HepG2 (cell line): Measurements from ENCODE around the gene C1R. TPM values are rescaled to one million over a fixed set of nuclear protein-coding genes. Genes with fewer than 3 reads are reported as not detected.

Experiments
- ASH2L ChIP-seq: fragments of 300-600, 200-600 bp; sonication (generic); IDR thresholded peaks from 2 replicates; pipeline ENCODE4 v1.7.0; 2017; ENCODE audit warnings: low read depth, mild to moderate bottlenecking, moderate library complexity, mixed read lengths, low read length; ENCODE audit not compliant: insufficient read length
- CBFB ChIP-seq: sonication (generic); formaldehyde crosslinking; IDR thresholded peaks from 2 replicates; pipeline ENCODE4 v1.4.0; 2020; ENCODE audit warnings: missing genetic modification reagents
- HNRNPK ChIP-seq: fragments of 200-400 bp; formaldehyde crosslinking; IDR thresholded peaks from 2 replicates; pipeline ENCODE4 v1.6.1; 2018; ENCODE audit warnings: low read length, low read depth, moderate library complexity, mild to moderate bottlenecking; ENCODE audit not compliant: poor library complexity, severe bottlenecking
- ISL2 ChIP-seq: sonication (generic); formaldehyde crosslinking; IDR thresholded peaks from 2 replicates; pipeline ENCODE4 v1.5.0; 2020; ENCODE audit warnings: missing genetic modification reagents
- KDM2A ChIP-seq: sonication (generic); formaldehyde crosslinking; IDR thresholded peaks from 2 replicates; pipeline ENCODE4 v1.4.0; 2020; ENCODE audit warnings: low read depth, missing genetic modification reagents, borderline replicate concordance
- PRPF4 ChIP-seq: fragments of 200-400 bp; formaldehyde crosslinking; IDR thresholded peaks from 2 replicates; pipeline ENCODE4 v1.6.1; 2016; ENCODE audit warnings: low read length, low read depth; ENCODE audit not compliant: poor library complexity, severe bottlenecking
- SP140L ChIP-seq: sonication (generic); formaldehyde crosslinking; IDR thresholded peaks from 2 replicates; pipeline ENCODE4 v1.4.0; 2020; ENCODE audit warnings: missing genetic modification reagents, borderline replicate concordance
- TEF ChIP-seq: sonication (generic); formaldehyde crosslinking; IDR thresholded peaks from 2 replicates; pipeline ENCODE4 v1.5.0; 2020; ENCODE audit warnings: missing genetic modification reagents
- ZBED4 ChIP-seq: sonication (generic); formaldehyde crosslinking; IDR thresholded peaks from 2 replicates; pipeline ENCODE4 v1.4.0; 2020; ENCODE audit warnings: missing genetic modification reagents, borderline replicate concordance
- ZNF382 ChIP-seq: sonication (generic); formaldehyde crosslinking; IDR thresholded peaks from 2 replicates; pipeline ENCODE4 v1.5.0; 2020; ENCODE audit warnings: missing genetic modification reagents, mild to moderate bottlenecking, borderline replicate concordance
- ZNF430 ChIP-seq: sonication (generic); formaldehyde crosslinking; IDR thresholded peaks from 2 replicates; pipeline ENCODE4 v1.9.0; 2021; ENCODE audit warnings: mild to moderate bottlenecking, missing genetic modification reagents
- ZNF431 ChIP-seq: sonication (generic); formaldehyde crosslinking; IDR thresholded peaks from 2 replicates; pipeline ENCODE4 v1.9.0; 2022; ENCODE audit warnings: missing genetic modification reagents, low read depth, mild to moderate bottlenecking, borderline replicate concordance
- ZNF441 ChIP-seq: sonication (generic); formaldehyde crosslinking; IDR thresholded peaks from 2 replicates; pipeline ENCODE4 v1.7.0; 2021; ENCODE audit warnings: missing genetic modification reagents, borderline replicate concordance
- ZNF569 ChIP-seq: sonication (generic); formaldehyde crosslinking; IDR thresholded peaks from 2 replicates; pipeline ENCODE4 v1.5.0; 2020; ENCODE audit warnings: mild to moderate bottlenecking, missing genetic modification reagents, moderate library complexity, borderline replicate concordance
- ZNF646 ChIP-seq: sonication (generic); formaldehyde crosslinking; IDR thresholded peaks from 2 replicates; pipeline ENCODE4 v1.9.0; 2021; ENCODE audit warnings: mild to moderate bottlenecking, missing genetic modification reagents
- ZNF746 ChIP-seq: sonication (generic); formaldehyde crosslinking; IDR thresholded peaks from 2 replicates; pipeline ENCODE4 v1.8.0; 2022; ENCODE audit warnings: mild to moderate bottlenecking, missing genetic modification reagents
- polyA plus RNA-seq, 8 experiments: library from polyadenylated mRNA; depleted of rRNA in 3 of 8; stranded (reverse) in 7 of 8; unstranded in 1 of 8; fragments of >200 nt; fragmentation: Illumina TruSeq in 4 of 8; extraction: Trizol in 4 of 8; gene quantifications; 2 replicates each; pipeline versions ENCODE4 v1.2.1 to v1.2.3, GENCODE V29; 2011 to 2016; ENCODE audit warnings: low read depth in 4 of 8, missing spikeins in 1 of 8, mixed read lengths in 1 of 8; ENCODE audit not compliant: insufficient read depth in 1 of 8
- total RNA-seq, 5 experiments: library from RNA; depleted of rRNA; stranded (reverse); fragments of >200 nt; fragmentation: Illumina TruSeq; extraction: Trizol; gene quantifications; 2 replicates each; pipeline ENCODE4 v1.2.3, GENCODE V29; 2016; ENCODE audit warnings: low read depth in 1 of 5

Gene C1R
- total and polyA plus RNA-seq, 2 of the 13 experiments (the other 11 are each of a cell fraction or from before 2014, with no cell fraction given), result 3.5 to 6.5 TPM

- TF ChIP-seq ZBED4 (CRISPR knock-in tag) (no peak), ZNF430 (CRISPR knock-in tag) (0 out of 2 replicates have a peak, but pooled peaks have one; percentile 50), ZNF382 (CRISPR knock-in tag) (no peak), HNRNPK (no peak), ISL2 (CRISPR knock-in tag) (0 out of 2 replicates have a peak, but pooled peaks have one; percentile 61), KDM2A (CRISPR knock-in tag) (0 out of 2 replicates have a peak, but pooled peaks have one; percentile 10), ZNF646 (CRISPR knock-in tag) (peak; percentile 70), ZNF746 (CRISPR knock-in tag) (peak; percentile 74; the same call in 1 of the 2 replicates), CBFB (0 out of 2 replicates have a peak, but pooled peaks have one; percentile 52), PRPF4 (no peak), TEF (CRISPR knock-in tag) (no peak), ZNF431 (CRISPR knock-in tag) (no peak; the same call in 1 of the 2 replicates), ZNF569 (CRISPR knock-in tag) (no peak), ZNF441 (peak; percentile 30; the same call in 1 of the 2 replicates), ASH2L (peak; percentile 54), SP140L (no peak)
These were observed 16.0 kb upstream of the C1R start (continued) for GRCh38 chr12:7108003-7108795.
